Right ventricle myocardium inferior (tissue), 1 donor: Measurements from ENCODE around the gene MAP1B. TPM values are rescaled to one million over a fixed set of nuclear protein-coding genes. Genes with fewer than 3 reads are reported as not detected.

ENCODE experiments used
- ATAC-seq: fragments of 200-7000 bp; cut with Tn5 transposase; one replicate; pipeline ENCODE4 v1.9.1; 2020; ENCODE audit warnings: mild to moderate bottlenecking, moderate library complexity
- DNase-seq: peaks from one replicate; pipeline ENCODE4 v3.0.0; 2021; ENCODE audit errors: missing footprints
- intact Hi-C: fragments of 100-400 bp; cut with DNase I; formaldehyde crosslinking; loops from one replicate; pipeline ENCODE4 v1.11.0; 2022
- microRNA-seq: library from miRNA; unstranded; fragments of <30 nt; microRNA quantifications from one replicate; pipeline ENCODE4 v1.2.0, GENCODE V29; 2020
- total RNA-seq: library from RNA; stranded (reverse); fragmentation: NEBNext Ultra II Directional; extraction: Animal tissue kit (Norgen Biotek cat#: 25700); gene quantifications from one replicate; pipeline ENCODE4 v1.2.1, GENCODE V29; 2021
- donor health status: DM: no; HTN: yes; CAD: no; lungs with severe emphysema.

The MAP1B gene
- total RNA-seq, 1 donor from 2014 or later = 59.9 TPM

- ATAC-seq (no peak), DNase-seq (no peak)
- intact Hi-C loops = no loop called here
Observed at GRCh38 chr5:72252008-72252407, 144.7 kb downstream of the MAP1B start.

- ATAC-seq = no peak
- intact Hi-C loops = no loop called here
- no peak for DNase-seq
Observed at GRCh38 chr5:72252574-72253155, 145.4 kb downstream of the MAP1B start.

DNA sequence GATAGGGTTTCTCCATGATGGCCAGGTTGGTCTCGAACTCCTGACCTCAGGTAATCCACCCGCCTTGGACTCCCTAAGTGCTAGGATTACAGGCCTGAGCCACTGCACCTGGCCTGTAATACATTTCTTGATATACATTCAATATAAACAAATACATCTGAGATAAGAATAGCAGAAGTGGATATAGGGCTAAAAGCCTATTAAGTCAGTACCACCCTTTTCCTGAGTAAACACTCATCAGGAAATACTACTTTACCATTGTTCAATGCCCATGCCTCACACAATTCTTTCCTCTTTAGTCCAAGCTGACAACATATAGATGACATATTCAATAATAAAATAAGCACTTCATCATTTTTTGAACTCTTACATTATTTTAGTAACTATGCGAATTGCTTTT lies 148.0 kb downstream of the MAP1B start:
- intact Hi-C loops = no loop called here
- ATAC-seq = no peak
- no peak for DNase-seq

GRCh38 chr5:72255670-72256069 lies 148.4 kb downstream of the MAP1B start:
- intact Hi-C loops = no loop called here
- DNase-seq (no peak), ATAC-seq (no peak)

GRCh38 chr5:72256536-72256935 lies 149.3 kb downstream of the MAP1B start:
- intact Hi-C loops = no loop called here
- no peak for ATAC-seq
- DNase-seq = no peak

Small RNA genes within 50 kb of the gene (microRNA-seq; reads per million reads assigned to microRNA genes)
- gene MIR4803 = not detected

Other genes starting within 250 kb of the MAP1B start
- gene MRPS27, start 212.8 kb downstream of the MAP1B start, total RNA-seq = 65.5 TPM
- 15.5 TPM for gene PTCD2, start 212.9 kb downstream of the MAP1B start, total RNA-seq